Erythroblast (primary cell): ENCODE data around the gene CHRM4.

ENCODE experiments used
- GATA1 ChIP-seq: IDR thresholded peaks from 2 replicates; pipeline ENCODE4 v1.6.1; 2011; ENCODE audit warnings: low read depth, mild to moderate bottlenecking, control low read depth, low read length, moderate library complexity
- POLR2A ChIP-seq: IDR thresholded peaks from 2 replicates; pipeline ENCODE4 v1.6.1; 2011; ENCODE audit warnings: mild to moderate bottlenecking, low read length

GRCh38 chr11:46370253-46370652, 21.3 kb downstream of the CHRM4 start:
- TF ChIP-seq POLR2A (no peak), GATA1 (no peak)
